DMS79 treated with DMSO at 0.1 percent for 48 hours (cell line): ENCODE results near the gene GNAS-AS1.
"Not testable (repeated sequence)": the region's sequence is repeated elsewhere in the genome, so short reads cannot be mapped to it uniquely, and the experiment has no call there.

Experiments
- DNase-seq: peaks from one replicate; lab custom pipeline; 2025; lab: John Stamatoyannopoulos, UW

Gene GNAS-AS1

DNA sequence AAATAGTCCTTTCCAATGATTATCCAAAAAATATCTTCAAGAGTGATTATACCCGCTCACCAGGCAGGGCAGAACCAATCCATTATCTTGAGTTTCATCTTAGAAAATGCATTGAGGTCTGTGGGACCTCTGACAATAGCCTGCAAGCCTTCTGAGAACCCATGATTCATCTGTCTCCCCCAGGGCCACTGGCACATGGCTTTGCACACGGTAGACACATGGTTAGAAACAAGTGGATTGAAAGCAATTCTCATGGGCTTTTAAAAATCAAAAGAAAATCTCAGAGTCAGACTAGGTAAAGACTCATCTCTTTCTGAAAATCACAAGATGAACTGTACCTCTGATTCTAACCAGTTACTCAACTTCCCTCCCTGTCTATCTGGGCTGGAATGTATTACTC, 15.5 kb downstream of the GNAS-AS1 start:
- no peak for DNase-seq

DNA sequence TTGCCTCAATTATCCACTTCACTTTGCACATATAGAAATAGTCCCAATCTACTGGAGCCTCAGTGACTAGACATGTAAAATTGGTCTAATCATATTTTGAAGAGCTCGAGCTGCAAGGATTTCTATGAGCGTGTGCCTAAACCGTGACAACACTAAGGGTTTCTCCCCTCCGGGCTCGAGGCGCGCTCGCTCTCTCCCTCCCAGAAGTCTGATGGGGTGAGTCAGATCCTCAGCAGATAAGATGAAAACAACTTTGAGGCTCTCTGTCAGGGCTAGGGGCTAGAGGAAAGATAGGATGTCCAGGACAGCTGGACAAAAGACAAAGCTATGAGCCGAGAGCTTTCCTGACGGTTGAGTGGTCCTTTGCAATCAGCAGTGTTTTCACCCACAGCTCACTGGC, 16.8 kb downstream of the GNAS-AS1 start:
- DNase-seq = no peak

DNA sequence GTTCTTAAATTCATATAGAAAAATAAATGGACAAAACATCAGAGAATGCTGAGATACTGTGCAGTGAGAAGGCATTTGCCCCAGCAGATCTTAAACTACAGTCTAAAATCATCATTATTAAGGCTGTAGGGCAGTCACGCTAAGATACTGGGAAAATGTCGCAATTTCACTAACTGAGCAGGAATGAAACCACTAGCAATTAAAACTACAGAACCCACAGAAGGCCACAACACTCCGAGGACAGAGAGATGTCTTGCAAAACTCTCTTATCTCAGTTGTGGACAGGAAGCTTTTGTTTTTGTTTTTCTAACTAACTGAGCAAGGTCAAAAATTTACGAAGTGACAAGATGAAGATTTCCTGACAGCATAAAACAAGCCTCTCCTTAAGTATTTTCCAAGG, 18.2 kb downstream of the GNAS-AS1 start:
- DNase-seq = no peak

DNA sequence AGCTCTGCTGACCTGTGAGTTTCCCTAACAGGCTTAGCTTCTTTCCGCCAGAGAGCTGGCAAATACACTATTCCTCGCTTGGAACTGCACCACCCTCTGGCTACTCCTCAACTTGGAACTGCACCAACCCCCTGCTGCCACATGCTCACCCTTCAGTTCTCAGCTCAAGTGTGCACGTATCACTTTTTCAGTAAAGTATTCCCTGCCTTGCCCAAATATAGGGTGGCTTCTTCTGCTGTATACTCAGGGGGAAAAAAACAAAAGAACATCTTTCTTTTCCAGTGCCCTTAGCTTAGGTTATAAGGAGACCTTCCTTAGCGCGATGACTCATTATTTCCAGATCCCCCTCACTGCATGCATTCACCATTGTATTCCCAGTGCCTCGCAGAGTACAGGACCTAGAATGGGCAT, 21.2 kb downstream of the GNAS-AS1 start:
- DNase-seq = peak; percentile 73

DNA sequence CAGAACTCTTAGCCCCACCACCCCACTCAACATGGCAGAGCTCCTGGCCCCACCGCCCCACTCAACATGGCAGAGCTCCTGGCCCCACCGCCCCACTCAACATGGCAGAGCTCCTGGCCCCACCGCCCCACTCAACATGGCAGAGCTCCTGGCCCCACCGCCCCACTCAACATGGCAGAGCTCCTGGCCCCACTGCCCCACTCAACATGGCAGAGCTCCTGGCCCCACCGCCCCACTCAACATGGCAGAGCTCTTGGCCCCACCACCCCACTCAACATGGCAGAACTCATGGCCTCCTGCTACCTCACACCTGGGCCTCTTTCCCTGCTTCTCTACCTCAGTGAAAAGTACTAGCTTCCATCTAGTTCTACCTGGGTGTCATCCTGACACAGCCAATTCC, 21.9 kb downstream of the GNAS-AS1 start:
- DNase-seq = not testable (repeated sequence)

DNA sequence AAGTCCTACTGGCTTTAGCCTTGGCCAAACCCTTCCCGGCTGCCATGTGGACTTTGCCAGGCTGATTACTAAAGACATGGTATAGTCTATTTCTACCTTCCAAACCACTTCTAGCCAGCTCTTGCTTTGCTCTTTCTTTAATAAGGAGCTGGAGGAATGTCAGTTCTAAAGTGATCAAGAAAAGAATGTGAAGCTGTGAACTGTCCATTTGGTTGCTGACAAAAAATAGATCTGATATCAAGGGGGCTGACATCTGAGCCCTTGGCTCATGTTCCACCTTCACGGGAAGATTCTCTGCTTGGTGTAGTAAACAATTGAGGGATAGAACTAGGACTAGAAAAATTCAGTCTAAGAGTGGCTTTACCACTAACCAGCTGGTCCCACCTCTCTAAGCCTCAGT, 22.6 kb downstream of the GNAS-AS1 start:
- DNase-seq = no peak

DNA sequence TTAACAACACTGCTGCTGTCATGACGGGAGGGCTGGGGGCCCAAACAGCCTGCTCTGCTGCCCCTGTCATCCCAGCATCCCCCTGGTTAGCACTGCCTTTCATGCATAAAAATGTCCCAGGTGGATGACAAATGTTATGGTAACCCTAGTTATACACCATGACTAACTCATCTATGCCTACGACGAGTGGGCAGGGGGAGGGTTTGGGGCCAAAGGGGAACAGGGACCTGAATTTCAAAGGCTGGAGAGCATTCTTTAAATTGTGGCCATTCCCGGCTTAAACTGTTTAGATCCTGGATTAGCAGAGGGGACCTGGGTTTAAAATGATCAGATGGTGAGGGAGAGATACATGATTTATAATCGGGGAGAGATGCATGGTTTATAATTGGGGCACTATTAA, 24.4 kb downstream of the GNAS-AS1 start:
- no peak for DNase-seq

- DNase-seq = no peak
These were observed 25.3 kb downstream of the GNAS-AS1 start for GRCh38 chr20:58825450-58825849.

DNA sequence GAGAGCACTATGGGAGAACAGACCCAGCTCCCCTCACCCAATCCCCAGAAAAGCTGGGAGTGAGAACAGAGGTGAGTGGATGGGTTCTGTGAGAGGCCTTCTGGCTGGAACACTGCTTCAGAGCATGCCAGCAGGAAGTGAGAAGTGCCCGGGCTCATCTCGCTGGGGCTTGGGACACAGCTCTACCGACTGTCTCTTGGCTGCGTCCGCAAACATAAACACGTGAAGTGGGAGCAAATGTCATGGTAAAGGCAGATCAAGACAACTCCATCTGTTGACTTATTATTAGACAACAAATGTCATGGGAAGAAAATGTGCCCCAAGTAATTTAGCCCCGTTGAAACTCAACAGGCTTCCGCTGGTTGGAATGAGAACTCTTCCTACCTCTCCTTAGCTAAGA, 25.9 kb downstream of the GNAS-AS1 start:
- peak; percentile 12 for DNase-seq

- DNase-seq = no peak
These were observed 27.7 kb downstream of the GNAS-AS1 start for GRCh38 chr20:58822748-58823730.

GRCh38 chr20:58822149-58822548, 28.6 kb downstream of the GNAS-AS1 start:
- DNase-seq = no peak

- DNase-seq = not testable (repeated sequence)
These were observed 30.2 kb downstream of the GNAS-AS1 start for GRCh38 chr20:58820515-58820914.

DNA sequence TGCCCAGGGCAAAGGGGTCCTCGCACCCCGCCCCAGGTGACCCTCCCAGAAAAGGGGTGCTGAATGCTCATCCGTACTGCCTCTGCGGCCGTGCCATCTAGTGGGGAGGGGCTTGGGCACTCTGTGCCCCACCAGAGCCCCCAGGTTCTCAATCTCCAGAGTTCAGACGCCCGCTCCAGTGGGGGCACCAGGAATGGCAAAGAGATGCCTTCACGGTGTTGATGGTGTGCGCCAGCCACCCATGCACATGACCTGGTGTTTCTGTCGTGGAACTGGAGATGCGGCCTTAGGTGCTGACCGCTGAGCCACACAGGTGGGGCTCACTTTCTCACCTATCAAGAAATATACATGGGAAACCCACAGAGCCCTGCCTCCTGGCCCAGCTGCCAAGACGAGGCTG, 30.8 kb downstream of the GNAS-AS1 start:
- no peak for DNase-seq

DNA sequence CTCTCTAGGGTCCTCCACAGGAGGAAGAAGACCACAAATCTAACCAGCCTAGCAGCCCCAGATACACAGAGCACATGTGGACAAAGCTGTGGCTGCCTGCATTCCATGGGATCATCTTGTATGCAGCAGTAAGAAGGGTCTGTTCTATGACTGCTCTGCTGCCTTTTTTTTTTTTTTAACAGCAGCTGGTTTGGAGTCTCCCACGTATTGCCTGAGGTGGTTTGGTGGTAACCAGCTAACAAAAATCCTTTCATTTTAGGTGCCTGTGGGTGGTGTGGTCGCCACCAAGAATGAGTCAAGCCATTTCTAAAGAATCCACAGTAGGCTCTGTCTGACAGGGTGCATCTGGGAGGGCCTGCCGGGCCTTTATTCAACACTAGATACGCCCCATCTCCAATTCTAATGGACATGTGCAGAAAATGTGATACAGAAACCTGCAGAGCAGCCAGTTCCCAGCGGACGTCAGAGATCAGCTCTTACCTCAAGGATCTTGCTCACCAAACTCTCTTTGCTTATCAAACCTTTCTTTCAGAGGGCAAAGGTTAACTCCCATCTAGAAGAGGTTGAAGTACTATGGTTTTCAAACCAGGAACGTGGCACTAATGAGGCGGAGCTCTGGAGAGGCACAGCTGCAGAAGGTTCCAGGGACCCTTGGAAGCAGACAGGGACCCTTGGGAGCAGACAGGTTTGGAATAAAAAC, 32.0 kb downstream of the GNAS-AS1 start:
- DNase-seq = peak; percentile 95

DNA sequence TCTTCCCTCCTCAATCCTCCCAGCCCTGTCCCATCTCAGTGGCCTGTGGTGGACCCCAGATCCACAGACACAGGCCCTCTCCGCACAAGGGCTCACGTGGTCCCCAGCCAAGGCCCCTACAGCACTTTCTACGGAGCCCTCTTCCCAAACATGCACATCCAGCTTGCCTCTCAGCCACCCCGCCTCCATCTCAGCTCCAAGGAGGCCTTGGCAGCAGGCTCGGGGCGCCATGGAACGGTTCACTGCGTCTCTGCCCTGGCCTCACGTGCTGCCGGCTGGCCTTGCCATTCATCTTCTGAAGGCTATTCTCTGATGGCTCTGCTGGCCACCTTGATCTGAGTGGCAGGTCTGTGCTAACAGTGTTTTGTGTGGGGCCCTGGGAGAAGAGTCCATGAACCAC, 33.0 kb downstream of the GNAS-AS1 start:
- DNase-seq = no peak

- no peak for DNase-seq
These were observed 33.6 kb downstream of the GNAS-AS1 start for GRCh38 chr20:58816957-58817651.

- no peak for DNase-seq
These were observed 34.7 kb downstream of the GNAS-AS1 start for GRCh38 chr20:58816051-58816450.

DNA sequence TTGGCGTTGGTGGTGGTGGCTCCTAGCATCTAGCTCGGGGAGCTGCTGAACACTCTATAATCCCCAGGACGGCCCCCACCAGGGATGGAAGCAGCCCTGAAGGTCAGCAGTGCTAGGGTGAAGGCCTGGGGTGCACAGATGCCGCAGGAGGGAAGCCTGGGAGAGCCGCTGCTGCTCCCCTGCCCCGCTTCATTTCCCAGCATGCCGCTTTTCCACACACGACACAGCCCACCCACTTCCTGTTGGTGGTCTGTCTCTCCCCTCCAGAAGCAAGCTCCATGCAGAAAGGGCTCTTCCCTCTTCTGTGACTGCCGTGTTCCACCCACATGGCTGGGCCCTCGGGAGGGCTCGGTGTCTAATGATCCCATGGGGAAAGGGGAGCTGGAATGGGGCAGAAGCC, 35.3 kb downstream of the GNAS-AS1 start:
- no peak for DNase-seq

DNA sequence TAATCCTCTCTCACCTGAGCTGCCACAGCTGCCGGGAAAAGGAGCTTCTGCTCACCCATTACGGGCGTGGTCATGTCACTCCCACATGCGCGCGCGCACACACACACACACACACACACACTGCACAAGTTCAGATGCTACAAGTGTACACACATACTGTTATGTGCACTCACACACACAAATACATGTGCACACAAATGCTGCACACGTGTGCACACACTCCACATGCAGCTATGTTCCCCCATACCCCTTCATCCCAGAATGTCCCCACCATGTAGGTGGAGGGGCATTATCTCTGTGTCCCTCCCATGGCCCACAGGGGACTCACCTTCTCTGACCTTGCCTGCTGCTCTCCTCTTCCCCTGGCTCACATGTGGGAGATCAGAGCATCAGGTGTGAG, 37.3 kb downstream of the GNAS-AS1 start:
- no peak for DNase-seq

DNA sequence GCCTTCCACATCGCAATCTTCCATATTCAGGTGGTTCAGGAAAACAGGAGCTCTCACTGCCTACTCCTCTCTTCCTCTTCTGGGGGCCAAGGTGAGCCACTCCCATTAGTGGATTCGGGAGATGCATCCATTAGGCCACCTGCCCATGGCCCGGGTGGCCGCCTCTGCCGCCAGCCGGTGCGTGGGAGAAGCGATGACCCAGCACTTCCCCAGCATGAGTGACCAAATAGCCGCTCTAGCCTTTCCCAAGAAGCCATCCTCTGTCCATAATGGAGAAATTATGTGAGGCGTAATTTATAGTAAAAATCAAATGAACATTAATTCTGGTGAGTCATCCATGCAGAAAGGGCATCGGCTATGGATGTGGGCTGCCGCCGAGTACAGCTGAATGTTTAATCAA, 39.4 kb downstream of the GNAS-AS1 start:
- no peak for DNase-seq

DNA sequence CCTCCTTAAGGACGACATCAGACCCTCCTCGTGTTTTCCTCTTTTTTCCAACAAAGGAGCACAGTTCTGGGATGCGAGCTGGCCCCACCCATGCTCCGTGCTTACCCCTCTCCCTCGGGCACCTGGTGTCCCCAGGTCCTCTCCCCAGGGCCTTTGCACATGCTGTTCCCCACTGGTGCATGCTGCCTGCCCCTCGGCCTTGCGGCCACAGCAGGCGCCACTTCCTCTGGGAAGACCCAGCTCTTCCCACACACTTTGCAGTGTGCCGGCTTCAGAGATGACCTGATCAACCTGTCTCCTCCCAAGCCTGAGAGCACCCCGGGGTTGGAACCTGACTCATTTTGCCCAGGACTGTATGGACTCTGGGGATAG, 39.8 kb downstream of the GNAS-AS1 start:
- no peak for DNase-seq

- no peak for DNase-seq
These were observed 40.4 kb downstream of the GNAS-AS1 start for GRCh38 chr20:58810116-58810878.
